ENCODE data around the gene C1orf105.

C1orf105 gene

GRCh38 chr1:172453607-172454006 is 33.1 kb downstream of the C1orf105 start:
- H3K9ac ChIP-seq (ENCODE audit: low read length): no peak overlapping the region

DNA sequence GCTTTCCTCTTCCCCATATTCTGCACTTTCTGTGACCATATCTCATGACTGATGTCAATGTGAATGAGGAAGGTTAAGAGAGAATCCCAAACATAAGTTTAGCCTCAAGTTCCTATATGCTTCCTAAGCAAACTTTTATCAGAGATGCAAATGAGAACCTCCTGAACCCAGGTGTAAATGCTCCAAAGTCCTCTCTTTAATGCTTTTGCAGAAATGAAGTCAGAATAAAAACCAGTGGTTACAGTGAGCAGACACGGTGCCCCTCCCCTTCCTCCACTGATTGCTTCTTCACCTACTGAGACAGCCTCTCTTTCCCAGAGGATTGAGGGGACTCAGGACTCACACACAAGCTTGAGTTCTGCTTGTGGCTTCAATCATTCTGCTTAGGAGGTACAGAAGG is 35.0 kb downstream of the C1orf105 start:
- Histone ChIP-seq H3K27ac (ENCODE audit: low read length, poor library complexity, severe bottlenecking) (no peak overlapping the region), H3K79me1 (replicated peaks; ENCODE audit: low read length, poor library complexity, severe bottlenecking) (no peaks in the 10 kb centered on the region), H2AK5ac (ENCODE audit: low read length, severe bottlenecking) (no peak overlapping the region), H3K9me3 (ENCODE audit: control insufficient read depth, low read length) (no peaks in the 10 kb centered on the region), H3K4ac (ENCODE audit: low read depth in 1 of 2, low read length in 2 of 2) (no peak overlapping the region), H3K4me1 (ENCODE audit: control insufficient read depth, insufficient read depth, low read depth, low read length) (peaks cover 3% of the 10 kb centered on the region), H3K9ac (ENCODE audit: low read length) (no peak overlapping the region), H3K4me3 (ENCODE audit: insufficient read depth in 1 of 2, low read depth in 1 of 2, low read length in 2 of 2) (no peak overlapping the region), H3K27me3 (ENCODE audit: control insufficient read depth in 1 of 2, insufficient read depth in 1 of 2, low read length in 2 of 2) (peaks cover 0 to 8% of the 10 kb centered on the region in 2 experiments), H2BK5ac (ENCODE audit: low read depth, low read length, poor library complexity, severe bottlenecking) (no peak overlapping the region), H2BK15ac (ENCODE audit: low read depth, poor library complexity, severe bottlenecking) (no peak overlapping the region), H4K8ac (ENCODE audit: low read length) (no peak overlapping the region), H4K91ac (ENCODE audit: low read length) (no peak overlapping the region), H3K23ac (ENCODE audit: low read length in 2 of 2) (no peak overlapping the region), H3K18ac (ENCODE audit: low read depth in 1 of 2, low read length in 2 of 2) (no peak overlapping the region), H2BK12ac (ENCODE audit: low read length in 2 of 2) (no peak overlapping the region), H3K14ac (ENCODE audit: low read length in 2 of 2) (no peak overlapping the region), H3K4me2 (ENCODE audit: low read length, poor library complexity, severe bottlenecking) (no peak overlapping the region), H2BK120ac (ENCODE audit: low read depth, low read length) (no peak overlapping the region), H2AFZ (ENCODE audit: low read depth, low read length) (no peak overlapping the region), H3K36me3 (ENCODE audit: control insufficient read depth in 1 of 2, insufficient read depth in 2 of 2, low read depth in 1 of 2, low read length in 2 of 2) (no peaks in the 10 kb centered on the region)
- no peak for DNase-seq
- WGBS: 86% methylated on average over 1 of the region's 1 CpG

More at GRCh38 chr1:172453607-172454006, 33.1 kb downstream of the C1orf105 start:
- Histone ChIP-seq H2BK5ac (ENCODE audit: low read depth, low read length, poor library complexity, severe bottlenecking) (no peak overlapping the region), H2AFZ (ENCODE audit: low read depth, low read length) (no peak overlapping the region), H3K4me1 (ENCODE audit: control insufficient read depth, insufficient read depth, low read depth, low read length) (peaks cover 17% of the 10 kb centered on the region), H3K27ac (ENCODE audit: low read length, poor library complexity, severe bottlenecking) (no peak overlapping the region), H4K8ac (ENCODE audit: low read length) (no peak overlapping the region), H3K23ac (ENCODE audit: low read length in 2 of 2) (no peak overlapping the region), H4K91ac (ENCODE audit: low read length) (no peak overlapping the region), H2BK12ac (ENCODE audit: low read length in 2 of 2) (no peak overlapping the region), H3K36me3 (ENCODE audit: control insufficient read depth in 1 of 2, insufficient read depth in 2 of 2, low read depth in 1 of 2, low read length in 2 of 2) (no peaks in the 10 kb centered on the region), H3K9me3 (ENCODE audit: control insufficient read depth, low read length) (no peaks in the 10 kb centered on the region), H3K4me2 (ENCODE audit: low read length, poor library complexity, severe bottlenecking) (no peak overlapping the region), H2BK120ac (ENCODE audit: low read depth, low read length) (no peak overlapping the region), H3K27me3 (ENCODE audit: control insufficient read depth in 1 of 2, insufficient read depth in 1 of 2, low read length in 2 of 2) (peaks cover 0 to 8% of the 10 kb centered on the region in 2 experiments), H2AK5ac (ENCODE audit: low read length, severe bottlenecking) (no peak overlapping the region), H3K79me1 (replicated peaks; ENCODE audit: low read length, poor library complexity, severe bottlenecking) (no peaks in the 10 kb centered on the region), H3K14ac (ENCODE audit: low read length in 2 of 2) (no peak overlapping the region), H3K4ac (ENCODE audit: low read depth in 1 of 2, low read length in 2 of 2) (no peak overlapping the region), H3K4me3 (ENCODE audit: insufficient read depth in 1 of 2, low read depth in 1 of 2, low read length in 2 of 2) (no peak overlapping the region), H2BK15ac (ENCODE audit: low read depth, poor library complexity, severe bottlenecking) (no peak overlapping the region), H3K18ac (ENCODE audit: low read depth in 1 of 2, low read length in 2 of 2) (no peak overlapping the region)
- no CpG with 5 or more reads among the region's 1 CpG for WGBS
- DNase-seq: no peak

- Histone ChIP-seq H3K36me3 (ENCODE audit: control insufficient read depth in 1 of 2, insufficient read depth in 2 of 2, low read depth in 1 of 2, low read length in 2 of 2) (no peaks in the 10 kb centered on the region), H2AK5ac (ENCODE audit: low read length, severe bottlenecking) (no peak overlapping the region), H2BK120ac (ENCODE audit: low read depth, low read length) (no peak overlapping the region), H3K4me2 (ENCODE audit: low read length, poor library complexity, severe bottlenecking) (no peak overlapping the region), H4K8ac (ENCODE audit: low read length) (no peak overlapping the region), H3K4me1 (ENCODE audit: control insufficient read depth, insufficient read depth, low read depth, low read length) (no peaks in the 10 kb centered on the region), H2BK5ac (ENCODE audit: low read depth, low read length, poor library complexity, severe bottlenecking) (no peak overlapping the region), H3K9me3 (ENCODE audit: control insufficient read depth, low read length) (no peaks in the 10 kb centered on the region), H3K4me3 (ENCODE audit: insufficient read depth in 1 of 2, low read depth in 1 of 2, low read length in 2 of 2) (no peak overlapping the region), H3K9ac (ENCODE audit: low read length) (no peak overlapping the region), H3K14ac (ENCODE audit: low read length in 2 of 2) (no peak overlapping the region), H4K91ac (ENCODE audit: low read length) (no peak overlapping the region), H3K27me3 (ENCODE audit: control insufficient read depth in 1 of 2, insufficient read depth in 1 of 2, low read length in 2 of 2) (peaks cover 0 to 8% of the 10 kb centered on the region in 2 experiments), H3K23ac (ENCODE audit: low read length in 2 of 2) (no peak overlapping the region), H3K4ac (ENCODE audit: low read depth in 1 of 2, low read length in 2 of 2) (no peak overlapping the region), H3K18ac (ENCODE audit: low read depth in 1 of 2, low read length in 2 of 2) (no peak overlapping the region), H3K79me1 (replicated peaks; ENCODE audit: low read length, poor library complexity, severe bottlenecking) (no peaks in the 10 kb centered on the region), H2BK15ac (ENCODE audit: low read depth, poor library complexity, severe bottlenecking) (no peak overlapping the region), H3K27ac (ENCODE audit: low read length, poor library complexity, severe bottlenecking) (no peak overlapping the region), H2AFZ (ENCODE audit: low read depth, low read length) (no peak overlapping the region), H2BK12ac (ENCODE audit: low read length in 2 of 2) (no peak overlapping the region)
- no peak for DNase-seq
- 90% methylated on average over 5 of the region's 5 CpGs for WGBS
These were observed 35.9 kb downstream of the C1orf105 start for GRCh38 chr1:172456344-172456769.

DNA sequence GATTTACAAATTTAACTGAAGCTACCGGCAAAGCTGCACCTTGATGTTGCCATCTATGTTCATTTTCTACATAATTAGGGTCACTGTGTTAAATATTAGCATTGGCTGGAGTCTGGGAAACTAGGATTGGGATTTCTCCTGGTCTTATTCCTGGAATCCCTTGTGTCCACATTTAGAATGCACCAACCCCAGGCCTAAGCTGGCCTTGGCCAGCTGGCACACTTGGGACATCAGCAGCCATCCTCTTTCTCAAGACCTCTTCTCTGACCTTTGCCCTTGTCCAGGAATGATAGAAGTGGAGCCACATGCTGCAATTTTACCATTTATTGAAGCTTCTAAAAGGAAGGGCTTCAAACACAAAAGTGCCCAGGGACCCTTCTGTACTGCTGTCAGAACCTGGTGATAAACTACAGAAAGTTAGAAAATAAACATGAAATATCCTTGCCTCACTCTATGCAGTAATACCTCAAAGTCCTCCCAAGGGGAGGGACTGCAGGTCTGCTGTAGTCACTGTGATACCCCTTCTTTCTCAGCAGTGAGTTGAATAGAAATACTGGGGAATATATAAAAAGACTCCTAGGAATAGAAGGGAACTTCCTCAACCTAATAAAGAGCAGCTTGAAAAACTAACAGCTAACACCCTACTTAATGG is 37.1 kb downstream of the C1orf105 start:
- WGBS: 100% methylated on average over 1 of the region's 1 CpG
- no peaks in the 10 kb centered on the region for H3K9me3 ChIP-seq (ENCODE audit: control insufficient read depth, low read length)
- H3K27ac ChIP-seq (ENCODE audit: low read length, poor library complexity, severe bottlenecking): no peak overlapping the region
- no peak overlapping the region for H4K91ac ChIP-seq (ENCODE audit: low read length)
- no peak overlapping the region for H2BK5ac ChIP-seq (ENCODE audit: low read depth, low read length, poor library complexity, severe bottlenecking)
- H3K4me1 ChIP-seq (ENCODE audit: control insufficient read depth, insufficient read depth, low read depth, low read length): no peaks in the 10 kb centered on the region
- H3K4ac ChIP-seq (ENCODE audit: low read depth in 1 of 2, low read length in 2 of 2): no peak overlapping the region
- no peak overlapping the region for H2AK5ac ChIP-seq (ENCODE audit: low read length, severe bottlenecking)
- H2BK12ac ChIP-seq (ENCODE audit: low read length in 2 of 2): no peak overlapping the region
- no peak overlapping the region for H2BK15ac ChIP-seq (ENCODE audit: low read depth, poor library complexity, severe bottlenecking)
- H3K79me1 ChIP-seq (replicated peaks; ENCODE audit: low read length, poor library complexity, severe bottlenecking): no peaks in the 10 kb centered on the region
- H3K4me2 ChIP-seq (ENCODE audit: low read length, poor library complexity, severe bottlenecking): no peak overlapping the region
- H3K27me3 ChIP-seq (ENCODE audit: control insufficient read depth in 1 of 2, insufficient read depth in 1 of 2, low read length in 2 of 2): peaks cover 0 to 8% of the 10 kb centered on the region in 2 experiments
- no peak for DNase-seq
- no peak overlapping the region for H3K9ac ChIP-seq (ENCODE audit: low read length)
- no peak overlapping the region for H4K8ac ChIP-seq (ENCODE audit: low read length)
- no peaks in the 10 kb centered on the region for H3K36me3 ChIP-seq (ENCODE audit: control insufficient read depth in 1 of 2, insufficient read depth in 2 of 2, low read depth in 1 of 2, low read length in 2 of 2)
- no peak overlapping the region for H2AFZ ChIP-seq (ENCODE audit: low read depth, low read length)
- no peak overlapping the region for H2BK120ac ChIP-seq (ENCODE audit: low read depth, low read length)
- no peak overlapping the region for H3K4me3 ChIP-seq (ENCODE audit: insufficient read depth in 1 of 2, low read depth in 1 of 2, low read length in 2 of 2)
- no peak overlapping the region for H3K23ac ChIP-seq (ENCODE audit: low read length in 2 of 2)
- H3K14ac ChIP-seq (ENCODE audit: low read length in 2 of 2): no peak overlapping the region
- no peak overlapping the region for H3K18ac ChIP-seq (ENCODE audit: low read depth in 1 of 2, low read length in 2 of 2)

Data from mesenchymal stem cell (in vitro differentiated cells and primary cell).